K562 (cell line): ENCODE results near the gene CCN2. TPM values are rescaled to one million over a fixed set of nuclear protein-coding genes. Genes with fewer than 3 reads are reported as not detected.

Source experiments
- ATAC-seq: fragments of 200-7000 bp; cut with Tn5 transposase; 3 replicates; pipeline ENCODE4 v1.9.1; 2020; ENCODE audit warnings: moderate library complexity
- BruUV-seq: library from RNA; stranded (reverse); fragments of 400-500 nt; replicated peaks from 2 replicates; lab custom pipeline; 2021; lab: Mats Ljungman, UMichigan
- CTCF ChIA-PET: fragments of 300-600 bp; formaldehyde crosslinking; extraction: SDS; loops from one replicate; lab custom pipeline; 2021; ENCODE audit warnings: low intra/inter-chr PET ratio; lab: Yijun Ruan, JAX
- POLR2A ChIA-PET: fragments of 300-600, 350-650 bp; sonication (Branson Sonifier 250); formaldehyde crosslinking; extraction: SDS; loops from one replicate; lab custom pipeline; 2021; ENCODE audit warnings: antibody characterized with exemption, inconsistent platforms; lab: Yijun Ruan, JAX
- DNase-seq, 4 experiments: peaks; one replicate each; pipeline versions ENCODE4 v3.0.0 to v3.0.0-alpha.2; 2011 to 2018; ENCODE audit warnings: low spot score in 3 of 4, mixed read lengths in 3 of 4; ENCODE audit errors: extremely low read depth in 1 of 4
- FAIRE-seq: peaks from 2 replicates; lab custom pipeline; 2011; peaks lifted over from hg19 to GRCh38; lab: Jason Lieb, UNC
- H2AFZ ChIP-seq: 2 replicates; pipeline ENCODE4 v1.6.0; 2011; ENCODE audit warnings: low read depth, low read length, control low read depth, inconsistent platforms
- H3K27ac ChIP-seq: fragments of 200-600 bp; 3 replicates; pipeline ENCODE4 v1.8.0; 2011; ENCODE audit warnings: low read depth, mild to moderate bottlenecking, control low read depth, inconsistent platforms, low read length, moderate library complexity, mixed read lengths; ENCODE audit errors: extremely low read depth
- H3K27me3 ChIP-seq, 2 experiments: fragments of 300-600 bp in 1 of 2; 2 replicates in 1 of 2; 3 replicates in 1 of 2; pipeline versions ENCODE4 v1.6.0 to v1.8.0; 2011; ENCODE audit warnings: inconsistent platforms in 2 of 2, low read length in 2 of 2, mild to moderate bottlenecking in 1 of 2, mixed read lengths in 1 of 2, moderate library complexity in 1 of 2; ENCODE audit not compliant: control insufficient read depth in 2 of 2, insufficient read depth in 2 of 2
- H3K36me3 ChIP-seq: fragments of 300-600 bp; 3 replicates; pipeline ENCODE4 v1.8.0; 2011; ENCODE audit warnings: mild to moderate bottlenecking, low read length, inconsistent platforms; ENCODE audit not compliant: control insufficient read depth, insufficient read depth
- H3K4me1 ChIP-seq, 2 experiments: fragments of 200-600 bp in 1 of 2; replicated peaks in 1 of 2; 2 replicates in 1 of 2; 3 replicates in 1 of 2; pipeline versions ENCODE4 v1.5.1 to v1.8.0; 2011; ENCODE audit warnings: inconsistent platforms in 2 of 2, low read length in 2 of 2, mild to moderate bottlenecking in 1 of 2, mixed read lengths in 1 of 2, moderate library complexity in 1 of 2; ENCODE audit not compliant: control insufficient read depth in 2 of 2, insufficient read depth in 2 of 2
- H3K4me2 ChIP-seq: 2 replicates; pipeline ENCODE4 v1.6.1; 2011; ENCODE audit warnings: low read length, control low read depth, inconsistent platforms, mixed read lengths; ENCODE audit not compliant: insufficient read depth
- H3K4me3 ChIP-seq: fragments of 200-600 bp; sonication (generic), shearing (Covaris generic); 2 replicates; pipeline ENCODE4 v1.5.1; 2016; ENCODE audit warnings: control low read depth, inconsistent platforms
- H3K79me2 ChIP-seq: fragments of 200-600 bp; 3 replicates; pipeline ENCODE4 v1.8.0; 2011; ENCODE audit warnings: low read length, inconsistent platforms; ENCODE audit not compliant: control insufficient read depth, insufficient read depth
- H3K9ac ChIP-seq, 2 experiments: 2 replicates each; pipeline versions ENCODE4 v1.6.0 to v1.6.1; 2011; ENCODE audit warnings: low read depth in 2 of 2, low read length in 2 of 2, control low read depth in 1 of 2, inconsistent platforms in 1 of 2, mild to moderate bottlenecking in 1 of 2, mixed read lengths in 1 of 2; ENCODE audit not compliant: insufficient read depth in 1 of 2
- H3K9me1 ChIP-seq: one replicate; pipeline ENCODE4 v1.6.0; 2011; ENCODE audit warnings: inconsistent platforms, mild to moderate bottlenecking, low read length, moderate library complexity; ENCODE audit not compliant: control insufficient read depth, insufficient read depth
- H3K9me3 ChIP-seq: replicated peaks from 2 replicates; pipeline ENCODE4 v1.5.1; 2011; ENCODE audit warnings: low read depth, low read length, inconsistent platforms; ENCODE audit not compliant: control insufficient read depth, insufficient read depth
- H4K20me1 ChIP-seq: replicated peaks from 2 replicates; pipeline ENCODE4 v1.6.1; 2011; ENCODE audit warnings: low read length, inconsistent platforms, mixed read lengths; ENCODE audit not compliant: control insufficient read depth, insufficient read depth
- PBX2 ChIP-seq, 2 experiments: IDR thresholded peaks in 1 of 2; conservative IDR thresholded peaks in 1 of 2; 2 replicates each; pipeline ENCODE4 v1.6.1; 2016; ENCODE audit warnings: low read depth in 2 of 2, mild to moderate bottlenecking in 1 of 2, missing compliant biosample characterization in 1 of 2, missing genetic modification characterization in 1 of 2, moderate library complexity in 1 of 2
- SRF ChIP-seq, 2 experiments: fragments of 250-450, 450-650 bp in 1 of 2; sonication (Bioruptor Pico) in 1 of 2; sonication (generic) in 1 of 2; formaldehyde crosslinking; IDR thresholded peaks; 2 replicates each; pipeline versions ENCODE4 v1.5.0 to v1.5.1; 2020 to 2022; ENCODE audit warnings: mild to moderate bottlenecking in 1 of 2, missing genetic modification reagents in 1 of 2
- ZNF696 ChIP-seq: fragments of 250-450 bp; sonication (Bioruptor Pico); conservative IDR thresholded peaks from 2 replicates; pipeline ENCODE4 v1.4.0; 2020; ENCODE audit warnings: mild to moderate bottlenecking, moderate library complexity
- ZNF717 ChIP-seq: fragments of 250-450 bp; sonication (Bioruptor Pico); IDR thresholded peaks from 2 replicates; pipeline ENCODE4 v1.5.0; 2021
- WGBS: fragments of 100-300 bp; shearing (Covaris generic); methylation state at CpG from one replicate; pipeline ENCODE4 v1.1.6; 2016; ENCODE audit warnings: low coverage, mixed read lengths; ENCODE audit not compliant: insufficient coverage; ENCODE audit errors: missing lambda C conversion rate; 5-methylcytosine and 5-hydroxymethylcytosine counted together
- in situ Hi-C: fragments of 300-500 bp; cut with MboI; formaldehyde crosslinking; loops from 4 replicates; pipeline ENCODE4 v1.15.0; 2018; ENCODE audit warnings: inconsistent platforms, mixed read lengths
- intact Hi-C: fragments of 100-400 bp; cut with micrococcal nuclease; formaldehyde crosslinking; loops from 2 replicates; pipeline ENCODE4 v1.14.2; 2022
- polyA plus RNA-seq, 8 experiments: library from polyadenylated mRNA; depleted of rRNA in 4 of 8; stranded (reverse) in 5 of 8; unstranded in 3 of 8; fragments of >200 nt; fragmentation: Nextera tagmentation in 2 of 8; fragmentation: Illumina TruSeq in 1 of 8; extraction: Ambion mirVana in 2 of 8; extraction: Trizol in 1 of 8; gene quantifications; 2 replicates each; pipeline versions ENCODE4 v1.2.1 to v1.2.3, GENCODE V29; 2011 to 2014; ENCODE audit warnings: inconsistent platforms in 1 of 8, missing spikeins in 1 of 8
- total RNA-seq, 7 experiments: library from RNA; depleted of rRNA in 6 of 7; stranded (reverse); fragments of >200 nt in 6 of 7; fragmentation: Illumina TruSeq in 2 of 7; extraction: Trizol in 2 of 7; gene quantifications; 2 replicates each; pipeline versions ENCODE4 v1.2.1 to v1.2.3, GENCODE V29; 2011 to 2021; ENCODE audit warnings: low replicate concordance in 1 of 7

CCN2 gene
- total and polyA plus RNA-seq, 9 of the 15 experiments (the other 6 are each of a cell fraction or from before 2014, with no cell fraction given) = 0.40 TPM; not detected in 8

DNA sequence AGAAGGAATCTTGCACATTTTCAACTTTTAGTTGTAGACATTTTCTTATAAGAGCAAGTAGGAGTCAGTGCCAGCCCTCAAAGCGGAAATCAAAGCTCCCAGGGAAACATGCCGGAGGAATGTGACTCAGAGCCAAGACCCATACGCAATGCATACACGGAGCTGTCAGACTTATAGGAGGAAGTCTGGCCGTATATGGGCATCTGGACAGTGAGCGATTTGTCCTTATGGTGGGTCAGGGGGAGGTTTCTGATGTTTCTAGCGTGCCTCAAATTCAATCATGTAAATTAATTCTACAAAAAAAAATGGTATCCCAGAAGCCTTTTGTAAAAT is 3.6 kb upstream of the CCN2 start:
- ATAC-seq (no peak; the same call in 2 of the 3 replicates), FAIRE-seq (no peak)
- no peaks in the 10 kb centered on the region for H4K20me1 ChIP-seq
- in situ Hi-C loops = no loop called here
- CTCF ChIA-PET = no interaction called here
- 1% methylated on average over 7 of the region's 7 CpGs for WGBS
- peak in 1 of 2 experiments; percentile 56; a peak in 1 of 4 replicates for TF ChIP-seq SRF (CRISPR knock-in tag; IDR thresholded peaks at IDR 0.05)
- no peak for TF ChIP-seq ZNF717
- no peak for TF ChIP-seq PBX2 (CRISPR knock-in tag; IDR thresholded peaks at IDR 0.05; ENCODE audit: low read depth)
- TF ChIP-seq PBX2 (tag; conservative IDR thresholded peaks at IDR 0.05; ENCODE audit: low read depth) = no peak
- no peak for TF ChIP-seq ZNF696 (CRISPR knock-in tag)
- TF ChIP-seq, all 486 proteins: peak for 1
- Histone ChIP-seq H3K9me1 (no peaks in the 10 kb centered on the region), H3K4me3 (no peak overlapping the region), H3K79me2 (no peaks in the 10 kb centered on the region), H3K4me2 (no peak overlapping the region), H3K4me1 (peaks cover 0 to 5% of the 10 kb centered on the region in 2 experiments; a peak in 1 of 5 replicates), H3K27me3 (peaks cover 5 to 14% of the 10 kb centered on the region in 2 experiments; a peak in 4 of 5 replicates), H2AFZ (no peak overlapping the region), H3K9ac (no peak overlapping the region), H3K27ac (no peak overlapping the region), H3K36me3 (no peaks in the 10 kb centered on the region), H3K9me3 (no peaks in the 10 kb centered on the region)
- intact Hi-C loops = no loop called here
- POLR2A ChIA-PET = interaction anchor here (0.7 kb wide), 1 partner anchor 107 kb away, joined by 4 read pairs; no protein-coding TSS in a partner anchor
- DNase-seq = peak in 1 of 4 experiments; percentile 2
- BruUV-seq = no TSS peak
